Endometrial microvascular endothelial cells (primary cell): Measurements from ENCODE around the gene CALM3. TPM values are rescaled to one million over a fixed set of nuclear protein-coding genes. Genes with fewer than 3 reads are reported as not detected.
"Not testable (repeated sequence)": the region's sequence is repeated elsewhere in the genome, so short reads cannot be mapped to it uniquely, and the experiment has no call there.

Experiments used
- in situ Hi-C: cut with HindIII; loops from 2 replicates; pipeline ENCODE4 v1.10.0; 2017; ENCODE audit warnings: low sequenced_read_pairs, low pct_unique_long_range_greater_than_20kb; ENCODE audit errors: inconsistent ontology term
- total RNA-seq: library from RNA; depleted of rRNA; stranded (reverse); fragments of >200 nt; gene quantifications from one replicate; pipeline ENCODE4 v1.2.3, GENCODE V29; 2015; ENCODE audit errors: inconsistent ontology term

The CALM3 gene
- total RNA-seq, 1 donor from 2014 or later, result 277 TPM

GRCh38 chr19:46610851-46611770 is 10.0 kb downstream of the CALM3 start:
- in situ Hi-C loops, result no loop called here

GRCh38 chr19:46611776-46612175 is 10.6 kb downstream of the CALM3 start:
- in situ Hi-C loops, result no loop called here

- in situ Hi-C loops, result no loop called here
These were observed 12.4 kb downstream of the CALM3 start for GRCh38 chr19:46613525-46613924.

GRCh38 chr19:46614114-46614722 is 13.1 kb downstream of the CALM3 start:
- in situ Hi-C loops, result no loop called here

GRCh38 chr19:46615966-46616365 is 14.8 kb downstream of the CALM3 start:
- in situ Hi-C loops, result no loop called here

- in situ Hi-C loops, result no loop called here
These were observed 15.6 kb downstream of the CALM3 start for GRCh38 chr19:46616631-46617322.

GRCh38 chr19:46617601-46618000 is 16.5 kb downstream of the CALM3 start:
- in situ Hi-C loops, result no loop called here

- in situ Hi-C loops, result no loop called here
These were observed 17.6 kb downstream of the CALM3 start for GRCh38 chr19:46618670-46619231.

GRCh38 chr19:46620267-46620666 is 19.1 kb downstream of the CALM3 start:
- in situ Hi-C loops, result no loop called here

- in situ Hi-C loops, result no loop called here
These were observed 19.6 kb downstream of the CALM3 start for GRCh38 chr19:46620716-46621115.

GRCh38 chr19:46621191-46622117 is 20.3 kb downstream of the CALM3 start:
- in situ Hi-C loops, result no loop called here

GRCh38 chr19:46622118-46622446 is 21.0 kb downstream of the CALM3 start:
- in situ Hi-C loops, result no loop called here

- in situ Hi-C loops, result no loop called here
These were observed 22.9 kb downstream of the CALM3 start for GRCh38 chr19:46623915-46624502.

GRCh38 chr19:46624958-46625661 is 24.0 kb downstream of the CALM3 start, which contains the start of gene PTGIR:
Gene PTGIR (minus strand): TSS chr19:46625089. CDS start chr19:46624225, 864 bp downstream.
- in situ Hi-C loops, result no loop called here

GRCh38 chr19:46625731-46626130 is 24.6 kb downstream of the CALM3 start:
- in situ Hi-C loops, result no loop called here

GRCh38 chr19:46626446-46626845 is 25.3 kb downstream of the CALM3 start:
- in situ Hi-C loops, result no loop called here

GRCh38 chr19:46628970-46629369 is 27.8 kb downstream of the CALM3 start:
- in situ Hi-C loops, result not testable (repeated sequence)
